Stimulated activated CD4-positive, alpha-beta T cell treated with anti-CD3 and anti-CD28 coated beads, Interleukin-15, amount 100 ng/mL, for 1 hour (primary cell): ENCODE results near the gene ZNF878.
"Not testable (repeated sequence)": the region's sequence is repeated elsewhere in the genome, so short reads cannot be mapped to it uniquely, and the experiment has no call there.

ENCODE experiments used
- DNase-seq, 2 donors: peaks; one replicate each; pipeline ENCODE4 v3.0.0-alpha.2; 2020; ENCODE audit warnings: low read depth in 1 of 2, low spot score in 1 of 2

Gene ZNF878

DNA sequence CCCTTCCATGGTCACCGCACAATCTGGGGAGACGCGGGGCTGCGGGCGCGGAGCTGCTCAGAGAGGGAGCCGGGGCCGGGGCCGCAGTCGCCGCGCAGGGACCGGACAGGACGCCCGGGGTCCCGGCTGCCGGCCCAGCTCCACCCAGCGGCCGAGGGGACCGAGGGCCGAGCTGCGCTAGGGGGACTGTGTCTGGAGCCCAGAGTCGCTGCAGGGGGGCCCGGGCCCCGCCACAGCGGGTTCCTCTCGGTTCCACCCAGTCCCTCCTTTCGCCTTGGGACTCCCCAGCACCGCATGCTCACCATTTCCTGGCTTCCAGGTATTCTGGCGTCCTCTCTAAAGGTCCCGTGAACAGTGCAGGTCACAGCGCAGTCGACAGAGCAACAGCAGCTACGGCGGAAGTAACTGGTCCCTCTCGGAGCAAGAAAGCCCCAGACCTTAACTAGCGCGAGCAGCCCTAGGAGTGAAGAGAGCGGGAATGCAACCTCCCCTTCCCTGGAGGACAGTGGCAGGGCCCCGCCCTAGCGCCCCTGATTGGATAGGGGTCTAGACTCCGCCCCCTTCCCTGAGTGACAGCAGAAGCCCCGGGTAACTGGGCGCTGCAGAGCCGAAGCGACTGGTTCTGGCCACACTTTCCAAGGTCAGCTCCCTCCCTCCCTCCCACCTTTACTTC is at the start of gene ZNF878:
Gene ZNF878 (minus strand): TSS at position 465 of the 673 bp plus-strand sequence. CDS start 160 bp downstream, at position 305.
- peak in 1 of 2 donors; percentile 34 for DNase-seq

DNA sequence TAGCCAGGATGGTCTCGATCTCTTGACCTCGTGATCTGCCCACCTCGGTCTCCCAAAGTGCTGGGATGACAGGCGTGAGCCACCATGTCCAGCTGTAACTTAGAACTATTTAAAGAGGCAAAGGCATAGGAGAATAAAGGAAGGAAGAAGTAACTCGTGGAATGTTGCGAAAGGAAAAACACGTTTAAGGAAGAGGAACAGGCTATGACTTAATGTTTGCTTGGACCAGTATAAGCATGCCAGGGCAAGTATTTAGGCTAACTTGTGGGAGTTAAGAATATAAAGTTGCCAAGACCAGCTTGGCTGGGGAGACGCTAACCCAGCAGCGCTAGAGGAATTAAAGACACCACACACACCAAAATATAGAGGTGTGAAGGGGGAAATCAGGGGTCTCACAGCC is 45.3 kb upstream of the ZNF878 start:
- no peak for DNase-seq

DNA sequence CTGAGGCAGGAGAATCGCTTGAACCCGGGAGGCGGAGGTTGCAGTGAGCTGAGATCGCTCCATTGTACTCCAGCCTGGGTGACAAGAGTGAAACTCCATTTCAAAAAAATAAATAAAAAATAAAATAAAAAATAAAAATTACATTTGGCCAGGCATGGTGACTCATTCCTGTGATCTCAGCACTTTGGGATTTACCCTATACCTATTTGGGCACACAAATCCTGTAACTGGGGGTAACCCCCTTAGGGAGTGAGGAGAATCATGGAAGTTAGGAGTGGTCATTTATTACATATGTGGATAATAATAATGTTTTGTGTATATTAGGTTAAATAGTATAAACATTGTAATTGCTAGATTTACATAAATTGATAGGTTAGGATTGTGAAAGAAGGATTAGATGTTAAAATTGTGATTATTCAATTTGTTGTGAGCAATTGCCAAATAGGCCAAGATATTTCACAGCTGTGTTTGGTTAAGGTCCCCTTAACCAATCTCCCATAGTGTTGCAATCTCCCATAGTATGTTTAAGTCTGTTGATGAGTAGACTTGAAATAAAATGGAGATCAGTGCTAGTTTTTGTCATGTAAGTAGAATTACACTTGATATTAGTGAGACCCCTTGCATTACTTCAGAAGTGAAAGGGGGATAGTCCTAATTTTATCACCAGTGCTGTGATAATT is 42.5 kb upstream of the ZNF878 start:
- no peak for DNase-seq

DNA sequence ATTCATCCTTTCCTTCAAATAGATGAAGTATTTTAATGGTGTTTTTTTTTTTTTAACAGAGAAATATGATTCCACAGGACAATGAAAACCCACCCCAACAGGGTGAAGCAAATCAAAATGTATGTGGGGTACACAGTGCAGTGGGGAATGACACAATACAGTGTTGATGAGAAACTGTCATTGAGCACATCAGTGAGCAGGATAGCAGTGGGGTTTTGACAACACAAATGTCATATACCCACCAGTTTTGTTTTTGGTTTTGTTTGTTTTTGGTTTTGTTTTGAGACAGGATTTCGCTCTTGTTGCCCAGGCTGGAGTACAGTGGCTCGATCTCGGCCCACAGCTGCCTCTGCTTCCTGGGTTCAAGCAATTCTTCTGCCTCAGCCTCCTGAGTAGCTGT is 41.0 kb upstream of the ZNF878 start:
- no peak for DNase-seq

DNA sequence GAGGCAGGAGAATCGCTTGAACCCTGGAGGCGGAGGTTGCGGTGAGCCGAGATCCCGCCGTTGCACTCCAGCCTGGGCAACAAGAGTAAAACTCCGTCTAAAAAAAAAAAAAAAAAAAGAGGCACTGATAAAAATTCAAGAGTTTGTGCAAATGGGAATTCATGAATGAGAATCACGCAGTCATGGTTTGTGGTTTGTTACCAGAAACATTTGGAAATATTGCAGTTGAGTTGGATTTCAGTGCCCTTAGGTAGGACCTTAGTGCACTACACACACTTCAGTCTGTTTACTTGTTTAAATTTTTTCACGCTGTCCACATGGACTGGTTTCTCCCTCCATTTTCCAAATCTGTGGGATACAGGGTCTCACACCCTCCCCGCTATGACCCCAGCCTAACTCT is 40.2 kb upstream of the ZNF878 start:
- no peak for DNase-seq

DNA sequence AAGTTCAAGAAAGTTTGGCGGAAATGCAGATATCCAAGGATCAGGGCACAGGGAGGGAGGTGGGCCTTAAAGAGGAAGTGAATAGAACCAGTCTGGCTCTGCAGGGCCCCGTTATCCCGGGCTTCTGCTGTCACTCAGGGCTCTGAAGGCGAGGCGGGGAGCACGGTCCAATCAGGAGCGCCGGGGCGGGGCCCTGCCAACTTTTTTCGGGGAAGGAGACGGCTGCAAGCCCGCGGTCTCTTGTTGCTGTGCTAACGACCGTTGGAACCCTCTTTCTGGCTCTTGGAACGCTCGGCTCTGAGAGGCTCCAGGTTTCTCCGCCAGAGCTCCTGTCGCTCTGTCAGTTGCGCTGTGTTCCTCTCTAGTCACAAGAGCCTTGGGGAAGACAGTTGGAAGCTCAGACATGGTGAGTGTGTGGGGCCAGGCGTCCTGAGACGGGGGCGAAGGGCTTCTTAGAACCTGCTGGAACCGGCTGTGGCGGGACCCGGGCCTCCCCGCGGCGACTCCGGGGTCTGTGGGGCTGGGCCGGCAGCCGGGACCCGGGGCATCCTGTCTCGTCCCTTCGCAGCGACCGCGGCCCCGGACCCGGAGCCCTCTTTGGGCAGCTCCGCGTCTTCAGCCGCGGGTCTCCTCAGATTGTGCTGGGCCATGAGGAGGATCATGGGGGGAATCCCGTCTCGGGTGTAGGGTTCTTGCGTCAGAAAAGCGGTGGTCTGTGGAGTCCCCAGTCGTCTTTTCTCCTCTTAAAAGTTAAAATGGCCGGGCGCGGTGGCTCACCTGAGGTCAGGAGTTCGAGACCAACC is 39.5 kb upstream of the ZNF878 start:
- DNase-seq, result peak; percentile 2 to 49

DNA sequence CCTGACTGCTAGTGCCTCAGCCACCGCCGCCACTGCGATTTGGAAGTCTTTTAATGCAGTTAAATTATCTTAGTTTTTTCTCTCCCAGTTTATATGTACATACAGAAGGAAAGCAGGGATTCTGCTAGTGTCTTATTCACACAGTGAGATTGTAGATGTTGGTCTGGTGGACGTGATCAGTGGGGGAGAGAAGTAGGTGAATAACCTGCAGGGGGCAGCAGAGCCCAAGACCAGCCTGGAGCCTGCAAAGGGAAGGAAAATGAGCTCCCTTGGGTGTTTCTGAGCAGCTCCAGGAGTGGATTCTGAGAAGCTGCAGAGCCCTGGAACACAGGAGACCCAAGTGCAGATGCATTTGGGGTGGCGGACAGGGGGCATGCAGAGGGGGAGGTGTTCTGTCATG is 38.0 kb upstream of the ZNF878 start:
- peak; percentile 8 to 47 for DNase-seq

DNA sequence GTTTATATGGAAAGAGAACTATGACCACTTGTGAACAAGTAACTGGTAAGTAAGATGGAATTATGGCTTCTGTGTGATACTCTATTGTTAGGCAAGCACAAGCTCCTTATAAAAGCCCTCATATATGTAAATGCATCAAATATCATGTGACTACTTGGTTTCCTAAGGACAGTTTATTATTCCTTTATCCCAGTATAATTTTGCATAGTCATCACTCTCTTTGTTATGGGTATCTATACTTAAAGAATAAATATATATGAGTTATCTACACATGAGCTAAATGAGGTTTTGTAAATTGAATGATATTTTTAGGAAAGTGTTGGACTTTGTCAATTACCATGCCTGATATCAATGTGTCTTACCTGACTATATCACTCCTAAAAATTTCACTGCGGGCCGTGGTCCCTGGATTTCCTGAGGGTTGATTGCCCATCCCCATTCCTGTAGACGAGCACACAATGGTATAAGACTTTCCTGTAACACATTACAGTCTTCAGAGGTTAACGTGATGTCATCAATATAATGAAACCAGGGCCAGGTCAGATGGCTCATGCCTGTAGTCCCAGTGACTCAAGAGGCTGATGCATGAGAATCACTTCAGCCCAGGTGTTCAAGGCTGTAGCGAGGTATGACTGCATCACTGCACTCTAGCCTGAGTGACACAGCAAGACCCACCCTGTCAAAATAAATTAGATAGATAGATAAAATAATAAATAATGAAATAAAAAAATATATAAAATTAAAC is 32.5 kb upstream of the ZNF878 start:
- no peak for DNase-seq

DNA sequence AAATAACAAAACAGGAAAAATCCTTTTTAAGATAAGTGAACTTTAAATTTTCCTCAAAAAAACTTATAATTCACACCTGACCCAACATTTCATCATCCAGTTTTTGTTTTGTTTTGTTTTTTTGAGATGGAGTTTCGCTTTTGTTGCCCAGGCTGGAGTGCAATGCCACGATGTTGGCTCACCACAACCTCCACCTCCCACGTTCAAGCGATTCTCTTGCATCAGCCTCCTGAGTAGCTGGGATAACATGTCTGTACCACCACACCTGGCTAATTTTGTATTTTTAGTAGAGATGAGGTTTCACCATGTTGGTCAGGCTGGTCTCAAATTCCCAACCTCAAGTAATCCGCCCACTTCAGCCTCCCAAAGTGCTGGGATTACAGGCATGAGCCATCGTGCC is 30.6 kb upstream of the ZNF878 start:
- DNase-seq, result not testable (repeated sequence)

DNA sequence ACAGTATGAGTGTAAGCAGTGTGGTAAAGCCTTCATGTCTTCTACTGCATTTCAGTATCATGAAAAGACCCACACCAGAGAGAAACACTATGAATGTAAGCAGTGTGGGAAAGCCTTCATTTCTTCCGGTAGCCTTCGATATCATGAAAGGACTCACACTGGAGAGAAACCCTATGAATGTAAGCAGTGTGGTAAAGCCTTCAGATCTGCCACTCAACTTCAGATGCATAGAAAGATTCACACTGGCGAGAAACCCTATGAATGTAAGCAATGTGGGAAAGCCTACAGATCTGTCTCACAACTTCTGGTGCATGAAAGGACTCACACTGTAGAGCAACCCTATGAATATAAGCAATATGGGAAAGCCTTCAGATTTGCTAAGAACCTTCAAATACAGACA is 24.6 kb upstream of the ZNF878 start:
- DNase-seq, result no peak

DNA sequence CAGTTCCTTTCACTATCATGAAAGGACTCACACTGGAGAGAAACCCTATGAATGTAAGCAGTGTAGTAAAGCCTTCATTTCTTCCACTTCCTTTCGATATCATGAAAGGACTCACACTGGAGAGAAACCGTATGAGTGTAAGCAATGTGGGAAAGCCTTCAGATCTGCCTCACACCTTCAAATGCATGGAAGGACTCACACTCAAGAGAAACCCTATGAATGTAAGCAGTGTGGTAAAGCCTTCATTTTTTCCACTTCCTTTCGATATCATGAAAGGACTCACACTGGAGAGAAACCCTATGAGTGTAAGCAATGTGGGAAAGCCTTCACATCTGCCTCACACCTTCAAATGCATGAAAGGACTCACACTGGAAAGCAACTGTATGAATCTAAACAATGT is 23.6 kb upstream of the ZNF878 start:
- not testable (repeated sequence) for DNase-seq

DNA sequence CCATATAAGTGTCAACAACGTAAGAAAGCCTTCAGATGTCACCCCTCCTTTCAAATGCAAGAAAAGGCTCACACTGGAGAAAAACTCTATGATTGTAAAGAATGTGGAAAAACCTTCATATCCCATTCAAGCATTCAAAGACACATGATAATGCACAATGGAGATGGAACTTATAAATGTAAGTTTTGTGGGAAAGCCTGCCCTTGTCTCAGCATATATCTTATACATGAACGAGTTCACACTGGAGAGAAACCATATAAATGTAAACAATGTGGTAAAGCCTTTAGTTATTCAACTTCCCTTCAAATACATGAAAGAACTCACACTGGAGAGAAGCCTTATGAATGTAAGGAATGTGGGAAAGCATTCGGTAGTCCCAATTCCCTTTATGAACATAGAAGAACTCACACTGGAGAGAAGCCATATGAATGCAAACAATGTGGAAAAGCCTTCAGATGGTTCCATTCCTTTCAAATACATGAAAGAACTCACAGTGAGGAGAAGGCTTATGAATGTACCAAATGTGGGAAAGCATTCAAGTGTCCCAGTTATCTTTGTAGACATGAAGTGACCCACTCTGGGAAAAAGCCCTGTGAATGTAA is 22.9 kb upstream of the ZNF878 start:
- DNase-seq, result no peak

DNA sequence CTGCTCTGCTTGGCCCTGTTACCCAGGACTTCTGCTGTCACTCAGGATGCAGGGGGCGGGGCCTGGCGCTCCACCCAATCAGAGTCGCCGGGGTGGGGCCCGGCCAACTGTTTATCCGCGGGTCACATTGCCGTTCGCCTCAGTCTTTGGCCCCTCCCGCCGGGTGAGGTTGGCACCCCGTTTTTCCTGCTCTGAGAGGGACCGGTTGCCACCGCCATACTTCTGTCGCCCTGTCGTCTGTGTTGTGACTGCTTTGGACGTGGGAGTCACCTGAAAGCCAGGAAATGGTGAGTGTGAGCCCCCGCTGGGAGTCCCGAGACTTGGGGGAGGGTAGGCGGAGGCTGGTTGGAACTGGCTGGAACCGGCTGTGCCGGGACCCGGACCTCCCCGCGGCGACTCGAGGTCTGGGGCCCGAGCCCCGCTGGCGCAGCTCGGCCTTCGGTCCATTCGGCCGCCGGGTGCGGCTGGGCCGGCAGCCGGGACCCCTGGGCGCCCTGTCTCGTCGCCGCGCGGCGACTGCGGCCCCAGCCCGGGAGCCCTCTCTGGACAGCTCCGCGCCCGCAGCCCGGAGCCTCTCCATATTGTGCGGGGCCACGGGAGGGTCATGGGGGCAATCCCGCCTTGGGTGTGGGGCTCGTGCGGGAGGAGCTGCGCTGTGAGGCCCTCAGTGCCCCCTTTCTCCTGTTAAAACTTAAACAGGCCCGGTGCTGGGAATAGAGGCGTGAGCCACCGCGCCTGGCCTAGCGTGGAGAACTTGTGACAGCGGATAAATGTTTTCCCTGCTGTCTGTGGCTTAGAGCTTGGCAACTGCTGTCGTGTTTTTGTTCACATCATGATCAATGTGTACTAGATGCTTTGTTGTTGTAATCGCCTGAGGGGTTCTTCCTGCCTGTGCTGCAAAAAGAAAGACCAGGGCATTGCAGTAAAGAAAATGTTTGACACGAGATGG is 12.1 kb upstream of the ZNF878 start, which contains the start of gene ZNF844:
Gene ZNF844 (plus strand): TSS at position 142 of the 949 bp plus-strand sequence. CDS start 143 bp downstream, at position 285.
- peak; percentile 57 to 60 for DNase-seq

DNA sequence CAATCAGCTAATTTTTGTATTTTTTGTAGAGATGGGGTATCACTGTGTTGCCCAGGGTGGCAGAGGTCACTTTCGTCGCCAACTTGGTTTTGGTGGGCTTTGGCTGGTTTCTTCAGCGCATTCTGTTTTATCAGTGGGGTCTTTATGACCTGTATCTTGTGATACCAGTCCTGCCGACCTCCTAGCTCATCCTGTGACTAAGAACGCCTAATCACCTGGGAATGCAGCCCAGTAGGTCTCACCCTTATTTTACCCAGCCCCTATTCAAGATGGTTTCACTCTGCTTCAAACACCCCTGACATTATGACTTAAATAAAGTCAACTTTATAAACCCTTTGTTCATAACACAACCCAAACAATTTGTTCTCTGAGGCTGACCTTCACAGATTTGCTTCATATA is 3.0 kb upstream of the ZNF878 start:
- DNase-seq, result no peak

DNA sequence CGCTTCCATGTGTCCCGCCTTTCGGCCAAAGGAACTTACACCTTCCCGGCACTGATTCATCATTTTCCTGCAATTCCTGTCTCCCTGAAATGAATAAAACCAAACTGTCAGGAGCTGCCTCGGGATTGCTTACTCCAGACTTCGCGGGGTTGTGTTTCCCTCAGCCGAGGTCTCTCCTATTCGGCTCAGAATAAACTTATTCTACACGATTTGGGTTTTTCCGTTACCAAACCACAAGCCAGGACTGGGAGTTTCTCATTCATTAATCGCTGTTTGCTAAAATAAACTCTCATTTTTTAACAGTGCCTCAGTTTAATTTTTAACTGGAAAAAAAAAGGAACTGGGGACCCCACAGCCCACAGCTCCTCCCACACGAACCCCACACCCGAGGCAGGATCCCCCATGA is 667 bp downstream of the ZNF878 start:
- DNase-seq, result no peak

DNA sequence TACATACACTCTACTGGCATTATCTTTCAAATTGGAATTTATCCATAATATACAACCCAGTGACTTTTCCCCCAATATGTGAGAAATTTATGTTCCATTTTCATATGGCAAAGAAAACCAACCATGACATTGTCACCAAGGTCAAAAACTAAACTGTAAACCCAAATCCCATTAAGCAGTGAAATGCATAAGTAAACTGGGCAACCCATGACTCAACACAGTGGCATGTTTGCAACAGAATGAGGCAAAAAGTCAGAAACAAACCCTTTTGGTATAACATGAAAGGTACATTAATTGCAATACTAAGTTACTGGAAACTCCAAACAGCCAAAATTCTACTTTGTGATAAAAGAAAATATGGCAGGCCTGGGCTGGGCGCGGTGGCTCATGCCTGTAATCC is 4.9 kb downstream of the ZNF878 start:
- DNase-seq, result no peak

DNA sequence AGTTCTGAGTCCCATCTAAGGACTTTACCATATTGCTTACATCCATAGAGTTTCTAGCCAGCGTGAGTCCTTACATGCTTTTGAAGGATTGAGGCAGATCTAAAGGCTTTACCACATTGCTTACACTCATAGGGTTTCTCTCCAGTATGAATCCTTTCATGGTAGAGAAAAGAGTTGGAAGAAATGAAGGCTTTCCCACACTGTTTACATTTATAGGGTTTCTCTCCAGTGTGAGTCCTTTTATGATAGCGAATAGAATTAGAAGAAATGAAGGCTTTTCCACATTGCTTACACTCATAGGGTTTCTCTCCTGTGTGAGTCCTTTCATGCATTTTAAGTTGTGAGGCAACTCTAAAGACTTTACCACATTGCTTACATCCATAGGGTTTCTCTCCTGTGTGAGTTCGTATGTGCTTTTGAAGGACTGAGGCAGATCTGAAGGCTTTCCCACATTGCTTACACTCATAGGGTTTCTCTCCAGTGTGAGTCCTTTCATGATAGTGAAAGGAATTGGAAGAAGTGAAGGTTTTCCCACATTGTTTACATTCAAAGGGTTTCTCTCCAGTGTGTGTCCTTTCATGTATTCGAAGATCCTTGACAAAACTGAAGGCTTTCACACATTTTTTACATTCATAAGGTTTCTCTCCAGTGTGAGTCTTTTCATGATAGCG is 8.9 kb downstream of the ZNF878 start:
- no peak for DNase-seq

DNA sequence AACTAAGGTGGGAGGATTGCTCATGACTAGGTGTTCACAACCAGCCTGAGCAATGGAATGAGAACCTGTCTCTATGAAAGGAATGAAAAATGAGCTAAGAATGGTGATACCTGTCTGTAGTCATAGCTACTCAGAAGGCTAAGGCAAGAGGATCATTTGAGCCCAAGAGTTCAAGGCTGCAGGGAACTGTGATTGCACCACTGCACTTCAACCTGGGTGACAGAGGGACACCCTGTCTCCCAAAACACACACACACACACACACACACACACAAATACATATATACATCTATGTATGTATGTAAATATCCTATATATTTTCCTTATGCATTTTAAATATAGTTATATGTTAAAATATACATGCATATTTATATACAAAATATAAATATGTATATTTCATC is 9.9 kb downstream of the ZNF878 start:
- no peak for DNase-seq
